GM18508 (cell line): Measurements from ENCODE around the gene ATF6.

ENCODE experiments used
- ATAC-seq: cut with Tn5 transposase; IDR thresholded peaks from one replicate; pipeline ENCODE4 v1.9.1; 2021; ENCODE audit warnings: moderate number of reproducible peaks; ENCODE audit not compliant: insufficient read depth, unreplicated experiment

The ATF6 gene

DNA sequence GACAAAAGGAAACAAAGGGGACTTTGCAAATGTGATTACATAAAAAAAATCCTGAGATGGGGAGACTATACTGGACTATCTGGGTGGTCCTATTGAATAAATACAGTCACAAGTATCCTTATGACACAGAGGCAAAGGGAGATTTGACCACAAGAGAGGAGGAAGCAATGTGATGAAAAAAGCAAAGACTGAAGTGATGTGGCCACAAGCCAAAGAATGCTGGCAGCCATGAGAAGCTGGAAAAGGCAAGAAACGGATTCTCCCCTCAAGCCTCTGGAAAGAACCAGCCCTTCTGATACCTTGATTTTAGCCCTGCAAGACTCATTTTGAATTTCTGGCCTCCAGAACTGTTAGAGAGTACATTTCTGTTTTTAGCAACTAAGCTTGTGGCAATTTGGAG, 221.2 kb downstream of the ATF6 start:
- ATAC-seq, result no peak

- no peak for ATAC-seq
These were observed 221.8 kb downstream of the ATF6 start for GRCh38 chr1:161987872-161988271.

GRCh38 chr1:161988413-161988812, 222.3 kb downstream of the ATF6 start:
- no peak for ATAC-seq

GRCh38 chr1:161989108-161989507, 223.0 kb downstream of the ATF6 start:
- ATAC-seq, result no peak

- ATAC-seq, result no peak
These were observed 223.7 kb downstream of the ATF6 start for GRCh38 chr1:161989786-161990185.

GRCh38 chr1:161993576-161993975, 227.5 kb downstream of the ATF6 start:
- ATAC-seq, result no peak

DNA sequence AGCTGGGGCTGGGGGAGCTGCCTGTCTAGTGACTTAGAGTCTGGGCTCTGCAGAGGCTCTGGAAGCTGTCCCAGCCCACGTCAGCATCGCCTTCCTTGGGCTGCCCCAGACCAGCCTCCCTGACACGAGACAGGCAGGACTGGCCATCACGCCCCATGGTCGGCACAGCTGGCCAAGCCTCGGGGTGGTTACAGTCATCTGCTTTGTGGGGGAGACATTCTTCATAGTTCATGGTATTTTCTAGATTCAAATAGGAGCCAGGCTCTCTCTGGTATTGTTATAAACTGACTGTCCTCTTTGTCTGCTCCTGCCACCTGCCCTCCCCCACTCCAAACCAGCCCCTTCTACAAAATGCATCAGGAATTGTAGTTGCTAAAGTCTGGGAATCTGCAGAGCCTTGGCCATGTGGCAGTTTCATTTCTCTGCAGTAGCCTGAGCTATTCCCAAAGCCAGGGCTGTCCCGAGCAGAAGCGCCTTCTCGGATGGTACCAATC, 228.1 kb downstream of the ATF6 start:
- no peak for ATAC-seq

DNA sequence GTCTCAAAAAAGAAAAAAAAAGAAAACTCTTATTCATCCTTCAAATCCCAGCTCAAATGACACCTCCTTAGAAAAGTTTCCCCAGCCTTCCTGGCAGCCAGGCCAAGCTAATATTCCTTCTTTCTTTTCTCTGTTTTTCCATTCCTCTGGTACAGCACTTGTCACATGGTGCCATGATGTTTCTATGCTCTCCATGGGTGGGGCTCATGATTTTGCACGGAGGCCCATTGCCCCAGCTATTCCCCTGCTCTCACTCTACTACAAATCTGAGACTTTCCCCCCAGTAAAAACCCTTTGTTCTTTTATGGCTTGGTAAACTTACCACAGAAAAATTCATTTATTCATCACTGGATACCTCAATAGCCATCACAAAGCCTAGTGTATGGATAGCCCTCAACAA, 231.0 kb downstream of the ATF6 start:
- ATAC-seq, result no peak

DNA sequence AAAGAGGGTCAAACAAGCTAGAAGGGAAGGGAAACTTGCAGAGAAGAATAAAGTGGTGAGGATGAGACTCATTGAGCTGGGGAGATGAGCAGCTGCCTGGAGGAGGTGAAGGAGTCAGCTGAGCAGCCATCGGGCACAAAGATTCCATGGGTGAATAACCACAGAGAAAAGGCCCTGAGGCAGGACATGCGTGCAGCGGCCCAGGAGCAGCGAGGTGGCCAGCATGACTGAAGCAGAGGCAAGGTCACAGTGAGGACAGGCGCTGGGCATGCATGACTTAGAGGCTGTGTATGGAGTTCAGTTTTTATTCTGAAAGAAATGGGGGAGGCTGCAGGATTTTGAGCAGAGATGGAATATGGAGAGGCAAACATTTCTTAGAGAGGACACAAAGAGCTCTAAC, 232.7 kb downstream of the ATF6 start:
- no peak for ATAC-seq

DNA sequence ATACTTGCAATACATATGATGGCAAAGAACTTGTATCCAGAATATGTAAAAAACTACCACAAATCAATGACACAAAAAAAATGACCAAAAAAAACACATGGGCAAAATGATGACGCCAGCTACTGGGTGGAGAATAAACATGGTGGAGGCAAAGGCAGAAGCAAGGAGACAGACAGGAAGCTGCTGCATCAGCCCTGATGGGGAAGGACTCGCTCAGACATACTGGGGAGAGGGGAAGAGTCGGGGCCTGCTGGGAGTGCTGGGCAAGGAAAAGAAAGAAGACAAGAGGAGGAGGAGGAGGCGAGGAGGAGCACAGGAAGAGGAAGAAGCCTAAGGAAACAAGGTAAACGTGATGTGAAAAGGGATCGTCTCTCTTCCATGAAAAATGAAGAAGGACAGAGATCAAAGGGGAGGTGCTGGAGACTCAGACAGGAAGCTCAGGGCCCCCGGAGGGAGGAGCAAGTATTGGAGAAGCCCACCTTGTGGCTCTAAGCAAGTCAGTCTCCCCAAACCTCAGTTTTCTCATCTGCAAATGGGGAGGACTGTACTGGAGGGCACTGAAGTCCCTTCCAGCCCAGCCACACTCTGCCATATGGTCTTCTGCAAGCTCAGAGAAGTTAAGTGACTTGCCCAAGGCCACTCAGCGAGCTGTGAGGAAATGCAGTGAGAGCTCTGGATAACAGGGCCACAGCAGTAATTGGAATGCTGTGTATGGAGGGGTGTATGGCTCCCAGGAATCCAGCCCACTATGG, 233.4 kb downstream of the ATF6 start:
- no peak for ATAC-seq

DNA sequence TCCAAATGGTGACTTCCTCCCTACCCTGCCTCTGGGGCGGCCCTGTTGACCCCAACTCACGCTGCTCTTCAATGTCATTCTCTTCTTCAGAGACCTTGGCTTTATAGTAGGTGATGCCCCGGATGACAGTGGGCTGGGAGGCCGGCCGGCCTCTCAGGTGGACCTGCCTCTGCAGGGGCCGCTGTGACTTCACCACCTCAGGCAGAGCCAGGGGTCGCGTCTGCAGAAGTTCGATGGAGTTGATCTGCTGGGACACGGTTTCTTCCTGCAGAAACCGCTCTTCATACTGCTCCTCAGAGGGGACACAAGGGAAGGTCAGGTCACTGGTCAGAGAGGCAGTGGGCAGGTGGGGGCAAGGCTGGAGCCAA, 233.9 kb downstream of the ATF6 start:
- ATAC-seq, result no peak

GRCh38 chr1:162003061-162003829, 237.1 kb downstream of the ATF6 start:
- no peak for ATAC-seq

- no peak for ATAC-seq
These were observed 237.7 kb downstream of the ATF6 start for GRCh38 chr1:162003830-162004215.

- ATAC-seq, result no peak
These were observed 238.4 kb downstream of the ATF6 start for GRCh38 chr1:162004441-162004950.

DNA sequence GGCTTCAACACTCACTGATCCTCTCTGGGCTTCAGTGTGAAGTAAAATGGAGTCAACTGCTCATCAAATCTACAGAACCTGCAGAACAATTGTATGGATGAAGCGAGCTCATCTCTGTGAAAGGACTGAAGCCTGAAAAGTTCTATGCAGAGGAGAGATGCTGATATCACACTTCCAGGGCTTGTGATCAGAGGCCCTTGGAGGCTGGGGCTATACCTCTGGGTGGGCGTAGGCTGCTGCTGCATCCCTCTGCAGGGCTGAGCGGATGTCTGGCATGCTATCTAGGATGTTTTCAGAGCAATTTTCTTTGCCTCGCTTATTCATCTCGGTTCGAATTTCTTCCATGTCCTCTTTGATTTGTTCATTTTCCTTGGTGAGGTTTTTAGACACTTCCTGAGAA, 240.0 kb downstream of the ATF6 start:
- no peak for ATAC-seq

DNA sequence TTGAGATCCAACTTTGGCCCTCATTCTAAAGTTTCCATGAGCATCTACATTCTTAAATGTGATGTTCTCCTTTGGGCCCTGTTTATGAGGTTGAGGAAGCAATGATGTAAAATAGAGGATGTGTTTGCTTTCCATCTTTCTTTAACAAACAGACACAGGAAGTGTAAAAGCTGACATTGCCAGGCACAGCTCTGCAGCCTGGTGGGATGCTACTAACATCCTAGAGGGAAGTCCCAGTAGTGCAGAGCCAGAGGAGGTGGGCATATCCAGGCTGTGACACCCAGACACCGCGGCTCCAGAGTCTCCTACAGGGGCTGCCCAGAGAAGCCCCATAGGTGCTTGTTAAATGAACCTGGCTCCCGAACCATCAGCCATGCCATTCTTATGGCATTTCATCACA, 241.3 kb downstream of the ATF6 start:
- ATAC-seq, result no peak

DNA sequence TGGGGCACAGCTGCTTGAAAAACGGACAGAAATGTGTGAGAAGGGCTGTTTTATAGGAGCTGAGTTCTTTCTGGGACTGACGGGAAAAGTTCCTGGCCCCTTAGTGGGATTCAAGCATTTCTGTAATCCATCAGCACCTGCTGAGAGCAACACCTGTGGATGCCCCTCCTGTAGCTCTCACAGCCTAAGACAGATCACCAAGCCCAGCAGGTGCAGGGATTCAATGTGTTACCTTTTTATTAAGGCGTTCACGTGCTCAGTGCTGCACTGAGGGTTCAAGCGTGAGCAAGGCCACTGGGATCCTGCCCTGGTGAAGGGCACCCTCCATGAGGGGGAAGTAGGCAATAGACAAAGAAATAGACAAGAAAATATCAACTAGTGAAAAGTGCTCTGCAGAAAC, 242.7 kb downstream of the ATF6 start:
- no peak for ATAC-seq

DNA sequence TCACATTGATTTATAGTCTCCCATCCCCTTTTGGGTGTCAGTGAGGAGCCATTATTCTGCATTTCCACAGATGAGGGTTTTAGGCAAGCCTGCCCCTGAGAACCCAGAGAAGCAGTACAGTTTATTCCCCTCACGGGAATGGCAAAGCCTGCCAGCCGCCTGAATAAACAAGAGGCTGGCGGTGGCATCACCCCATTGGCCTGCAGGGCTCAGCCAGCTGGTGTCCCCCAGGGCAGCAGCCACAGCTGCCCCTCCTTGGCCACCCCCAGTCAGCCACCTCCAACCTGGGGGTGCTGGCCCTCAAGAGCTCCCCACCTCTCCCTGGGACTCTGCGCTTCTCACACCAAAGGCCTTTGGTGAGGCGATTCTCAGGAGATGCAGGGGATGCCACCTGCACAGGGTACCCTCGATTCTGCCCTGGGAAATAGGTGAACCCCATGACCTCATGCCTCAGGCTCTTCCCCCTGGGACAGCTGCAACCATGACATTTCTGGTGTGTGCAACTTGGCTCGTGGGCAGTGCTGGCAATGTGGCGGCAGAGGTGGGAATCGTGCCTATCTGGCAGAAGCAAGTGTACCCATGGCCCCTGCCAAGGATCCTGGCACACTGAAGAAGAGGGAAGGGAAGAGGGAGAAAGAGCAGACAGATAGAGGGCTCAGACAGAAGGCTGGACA, 243.5 kb downstream of the ATF6 start:
- no peak for ATAC-seq

- no peak for ATAC-seq
These were observed 244.0 kb downstream of the ATF6 start for GRCh38 chr1:162010175-162010506.

- ATAC-seq, result no peak
These were observed 245.4 kb downstream of the ATF6 start for GRCh38 chr1:162011337-162012012.

GRCh38 chr1:162013289-162013688, 247.2 kb downstream of the ATF6 start:
- no peak for ATAC-seq
